Gastroesophageal sphincter (tissue), 3 donors: ENCODE results near the gene CPNE4.

Experiments used
- EP300 ChIP-seq: sonication (generic); formaldehyde crosslinking; IDR thresholded peaks from one replicate; pipeline ENCODE4 v1.6.1; 2017; ENCODE audit warnings: antibody characterized with exemption, mild to moderate bottlenecking
- POLR2A ChIP-seq, 2 donors: fragments of 450-650 bp; IDR thresholded peaks; one replicate each; pipeline ENCODE4 v1.6.1; 2017; ENCODE audit warnings: antibody characterized with exemption in 2 of 2, mild to moderate bottlenecking in 2 of 2, moderate library complexity in 1 of 2
- POLR2AphosphoS5 ChIP-seq: sonication (generic); formaldehyde crosslinking; IDR thresholded peaks from one replicate; pipeline ENCODE4 v1.6.1; 2017; ENCODE audit warnings: antibody characterized with exemption
- TF ChIP-seq, protein P1 (sequence below), 4 experiments: fragments of 200-600 bp in 2 of 4; fragments of 450-650 bp in 2 of 4; sonication (generic) in 1 of 4; IDR thresholded peaks; one replicate each; pipeline ENCODE4 v1.5.1; 2017 to 2019; ENCODE audit warnings: antibody characterized with exemption in 4 of 4, mild to moderate bottlenecking in 2 of 4, moderate library complexity in 2 of 4

DNA sequence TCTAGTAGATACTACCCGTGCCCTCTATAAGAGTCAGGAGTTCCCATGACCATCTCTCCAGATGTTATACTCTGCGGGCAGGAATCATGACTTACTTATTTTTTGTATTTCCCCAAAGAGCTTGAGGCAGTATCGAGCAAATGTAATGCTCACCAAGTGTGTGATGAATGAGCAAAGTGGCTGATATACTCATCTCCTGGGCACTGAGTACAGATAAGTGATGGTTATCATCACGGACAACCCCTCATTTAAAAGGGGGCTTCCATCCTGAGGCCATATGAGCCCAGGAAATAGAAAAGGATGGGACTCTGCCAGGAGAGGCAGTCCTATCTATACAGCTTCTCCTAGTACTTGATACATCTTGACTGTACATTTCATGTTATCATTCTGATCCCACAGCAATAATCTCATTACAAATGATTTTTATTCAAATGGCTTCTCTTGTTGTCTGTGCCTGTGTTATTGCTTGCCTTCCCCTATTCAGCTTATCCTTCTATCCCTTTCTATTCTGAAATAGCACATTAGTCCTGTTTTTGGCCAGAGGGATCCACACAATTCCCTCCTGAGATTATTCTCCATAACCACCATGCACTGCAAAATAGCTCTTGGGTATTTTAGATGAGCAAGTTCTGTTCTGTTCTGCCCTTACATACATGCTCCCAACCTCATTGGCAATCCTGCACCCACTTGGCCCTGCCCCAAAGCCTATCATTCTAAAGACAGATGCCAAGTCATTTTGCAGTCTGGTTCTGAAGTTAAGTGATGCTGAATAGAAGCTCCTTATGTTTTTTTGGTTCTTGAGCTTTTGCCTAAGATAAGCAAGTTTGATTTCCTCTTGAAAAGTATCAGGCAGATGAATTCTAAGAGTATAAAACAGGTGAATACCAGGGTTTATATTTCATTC lies 484.0 kb downstream of the CPNE4 start:
- TF ChIP-seq POLR2AphosphoS5 (no peak), EP300 (no peak), POLR2A (IDR thresholded peaks at IDR 0.05) (no peak)
- TF ChIP-seq, protein P1, sequence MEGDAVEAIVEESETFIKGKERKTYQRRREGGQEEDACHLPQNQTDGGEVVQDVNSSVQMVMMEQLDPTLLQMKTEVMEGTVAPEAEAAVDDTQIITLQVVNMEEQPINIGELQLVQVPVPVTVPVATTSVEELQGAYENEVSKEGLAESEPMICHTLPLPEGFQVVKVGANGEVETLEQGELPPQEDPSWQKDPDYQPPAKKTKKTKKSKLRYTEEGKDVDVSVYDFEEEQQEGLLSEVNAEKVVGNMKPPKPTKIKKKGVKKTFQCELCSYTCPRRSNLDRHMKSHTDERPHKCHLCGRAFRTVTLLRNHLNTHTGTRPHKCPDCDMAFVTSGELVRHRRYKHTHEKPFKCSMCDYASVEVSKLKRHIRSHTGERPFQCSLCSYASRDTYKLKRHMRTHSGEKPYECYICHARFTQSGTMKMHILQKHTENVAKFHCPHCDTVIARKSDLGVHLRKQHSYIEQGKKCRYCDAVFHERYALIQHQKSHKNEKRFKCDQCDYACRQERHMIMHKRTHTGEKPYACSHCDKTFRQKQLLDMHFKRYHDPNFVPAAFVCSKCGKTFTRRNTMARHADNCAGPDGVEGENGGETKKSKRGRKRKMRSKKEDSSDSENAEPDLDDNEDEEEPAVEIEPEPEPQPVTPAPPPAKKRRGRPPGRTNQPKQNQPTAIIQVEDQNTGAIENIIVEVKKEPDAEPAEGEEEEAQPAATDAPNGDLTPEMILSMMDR (IDR thresholded peaks at IDR 0.05), result no peak
